HL-60 (cell line): Measurements from ENCODE around the gene HRAS.

ENCODE experiments used
- DNase-seq, 2 experiments: peaks; one replicate each; pipeline ENCODE4 v3.0.0-alpha.2; 2010 to 2020; ENCODE audit warnings: low read depth in 1 of 2, low spot score in 1 of 2
- H3K27ac ChIP-seq: fragments of 250-450 bp; sonication (Bioruptor Pico); replicated peaks from 2 replicates; pipeline ENCODE4 v1.5.1; 2020; ENCODE audit warnings: mild to moderate bottlenecking, moderate library complexity
- H3K27me3 ChIP-seq: fragments of 250-450 bp; sonication (Bioruptor Pico); 2 replicates; pipeline ENCODE4 v1.5.1; 2021; ENCODE audit warnings: mild to moderate bottlenecking, moderate library complexity; ENCODE audit not compliant: insufficient read depth, poor library complexity, severe bottlenecking
- H3K4me3 ChIP-seq: replicated peaks from 2 replicates; pipeline ENCODE4 v1.5.1; 2011; ENCODE audit warnings: mild to moderate bottlenecking, control low read depth, low read length; ENCODE audit not compliant: insufficient read depth
- GABPA ChIP-seq: IDR thresholded peaks from 2 replicates; pipeline ENCODE4 v1.6.1; 2012; ENCODE audit warnings: low read depth
- POLR2AphosphoS5 ChIP-seq: IDR thresholded peaks from 2 replicates; pipeline ENCODE4 v1.6.1; 2012; ENCODE audit warnings: low read depth
- SPI1 ChIP-seq: IDR thresholded peaks from 2 replicates; pipeline ENCODE4 v1.6.1; 2012; ENCODE audit warnings: low read depth, mild to moderate bottlenecking, borderline replicate concordance
- TF ChIP-seq, protein P1 (sequence below): IDR thresholded peaks from 2 replicates; pipeline ENCODE4 v1.6.1; 2012; ENCODE audit warnings: low read depth; ENCODE audit not compliant: insufficient replicate concordance
- TF ChIP-seq, protein P2 (sequence below): IDR thresholded peaks from one replicate; pipeline ENCODE4 v1.5.1; 2011; ENCODE audit warnings: low read length, control low read depth, inconsistent platforms; ENCODE audit not compliant: insufficient read depth

The HRAS gene

DNA sequence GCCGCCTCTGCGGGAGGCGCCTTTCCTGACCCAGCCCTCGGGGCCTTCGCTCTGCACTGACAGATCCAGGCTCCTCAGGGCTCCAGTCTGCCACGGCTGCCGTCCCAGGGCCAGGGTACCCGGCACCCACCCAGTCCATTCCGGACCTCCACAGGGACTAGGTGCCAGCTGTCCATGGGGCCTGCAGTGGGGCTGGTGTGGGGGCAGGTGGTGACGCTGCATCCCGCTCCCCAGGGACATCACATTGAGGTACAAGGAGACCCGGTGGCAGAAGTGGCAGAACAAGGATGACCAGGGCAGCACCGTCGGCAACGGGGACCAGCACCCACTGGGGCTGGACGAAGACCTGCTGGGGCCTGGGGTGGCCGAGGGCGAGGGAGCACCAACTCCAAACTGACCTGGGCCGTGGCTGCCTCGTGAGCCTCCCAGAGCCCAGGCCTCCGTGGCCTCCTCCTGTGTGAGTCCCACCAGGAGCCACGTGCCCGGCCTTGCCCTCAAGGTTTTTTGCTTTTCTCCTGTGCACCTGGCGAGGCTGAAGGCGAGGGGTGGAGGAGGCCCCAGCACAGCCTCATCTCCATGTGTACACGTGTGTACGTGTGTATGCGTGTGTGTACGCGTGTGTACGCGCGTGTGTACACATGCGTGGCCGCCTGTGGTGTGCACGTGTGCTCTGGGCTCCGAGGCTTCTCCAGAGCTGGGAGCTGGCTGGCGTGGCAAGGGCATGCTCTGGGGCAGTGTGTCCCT, 45.0 kb downstream of the HRAS start:
- no peaks in the 10 kb centered on the region for H3K27me3 ChIP-seq
- no peak for DNase-seq
- TF ChIP-seq POLR2AphosphoS5 (no peak), GABPA (no peak), SPI1 (no peak)
- TF ChIP-seq, protein P1, sequence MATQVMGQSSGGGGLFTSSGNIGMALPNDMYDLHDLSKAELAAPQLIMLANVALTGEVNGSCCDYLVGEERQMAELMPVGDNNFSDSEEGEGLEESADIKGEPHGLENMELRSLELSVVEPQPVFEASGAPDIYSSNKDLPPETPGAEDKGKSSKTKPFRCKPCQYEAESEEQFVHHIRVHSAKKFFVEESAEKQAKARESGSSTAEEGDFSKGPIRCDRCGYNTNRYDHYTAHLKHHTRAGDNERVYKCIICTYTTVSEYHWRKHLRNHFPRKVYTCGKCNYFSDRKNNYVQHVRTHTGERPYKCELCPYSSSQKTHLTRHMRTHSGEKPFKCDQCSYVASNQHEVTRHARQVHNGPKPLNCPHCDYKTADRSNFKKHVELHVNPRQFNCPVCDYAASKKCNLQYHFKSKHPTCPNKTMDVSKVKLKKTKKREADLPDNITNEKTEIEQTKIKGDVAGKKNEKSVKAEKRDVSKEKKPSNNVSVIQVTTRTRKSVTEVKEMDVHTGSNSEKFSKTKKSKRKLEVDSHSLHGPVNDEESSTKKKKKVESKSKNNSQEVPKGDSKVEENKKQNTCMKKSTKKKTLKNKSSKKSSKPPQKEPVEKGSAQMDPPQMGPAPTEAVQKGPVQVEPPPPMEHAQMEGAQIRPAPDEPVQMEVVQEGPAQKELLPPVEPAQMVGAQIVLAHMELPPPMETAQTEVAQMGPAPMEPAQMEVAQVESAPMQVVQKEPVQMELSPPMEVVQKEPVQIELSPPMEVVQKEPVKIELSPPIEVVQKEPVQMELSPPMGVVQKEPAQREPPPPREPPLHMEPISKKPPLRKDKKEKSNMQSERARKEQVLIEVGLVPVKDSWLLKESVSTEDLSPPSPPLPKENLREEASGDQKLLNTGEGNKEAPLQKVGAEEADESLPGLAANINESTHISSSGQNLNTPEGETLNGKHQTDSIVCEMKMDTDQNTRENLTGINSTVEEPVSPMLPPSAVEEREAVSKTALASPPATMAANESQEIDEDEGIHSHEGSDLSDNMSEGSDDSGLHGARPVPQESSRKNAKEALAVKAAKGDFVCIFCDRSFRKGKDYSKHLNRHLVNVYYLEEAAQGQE = no peak
- TF ChIP-seq, protein P2, sequence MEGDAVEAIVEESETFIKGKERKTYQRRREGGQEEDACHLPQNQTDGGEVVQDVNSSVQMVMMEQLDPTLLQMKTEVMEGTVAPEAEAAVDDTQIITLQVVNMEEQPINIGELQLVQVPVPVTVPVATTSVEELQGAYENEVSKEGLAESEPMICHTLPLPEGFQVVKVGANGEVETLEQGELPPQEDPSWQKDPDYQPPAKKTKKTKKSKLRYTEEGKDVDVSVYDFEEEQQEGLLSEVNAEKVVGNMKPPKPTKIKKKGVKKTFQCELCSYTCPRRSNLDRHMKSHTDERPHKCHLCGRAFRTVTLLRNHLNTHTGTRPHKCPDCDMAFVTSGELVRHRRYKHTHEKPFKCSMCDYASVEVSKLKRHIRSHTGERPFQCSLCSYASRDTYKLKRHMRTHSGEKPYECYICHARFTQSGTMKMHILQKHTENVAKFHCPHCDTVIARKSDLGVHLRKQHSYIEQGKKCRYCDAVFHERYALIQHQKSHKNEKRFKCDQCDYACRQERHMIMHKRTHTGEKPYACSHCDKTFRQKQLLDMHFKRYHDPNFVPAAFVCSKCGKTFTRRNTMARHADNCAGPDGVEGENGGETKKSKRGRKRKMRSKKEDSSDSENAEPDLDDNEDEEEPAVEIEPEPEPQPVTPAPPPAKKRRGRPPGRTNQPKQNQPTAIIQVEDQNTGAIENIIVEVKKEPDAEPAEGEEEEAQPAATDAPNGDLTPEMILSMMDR = no peak

DNA sequence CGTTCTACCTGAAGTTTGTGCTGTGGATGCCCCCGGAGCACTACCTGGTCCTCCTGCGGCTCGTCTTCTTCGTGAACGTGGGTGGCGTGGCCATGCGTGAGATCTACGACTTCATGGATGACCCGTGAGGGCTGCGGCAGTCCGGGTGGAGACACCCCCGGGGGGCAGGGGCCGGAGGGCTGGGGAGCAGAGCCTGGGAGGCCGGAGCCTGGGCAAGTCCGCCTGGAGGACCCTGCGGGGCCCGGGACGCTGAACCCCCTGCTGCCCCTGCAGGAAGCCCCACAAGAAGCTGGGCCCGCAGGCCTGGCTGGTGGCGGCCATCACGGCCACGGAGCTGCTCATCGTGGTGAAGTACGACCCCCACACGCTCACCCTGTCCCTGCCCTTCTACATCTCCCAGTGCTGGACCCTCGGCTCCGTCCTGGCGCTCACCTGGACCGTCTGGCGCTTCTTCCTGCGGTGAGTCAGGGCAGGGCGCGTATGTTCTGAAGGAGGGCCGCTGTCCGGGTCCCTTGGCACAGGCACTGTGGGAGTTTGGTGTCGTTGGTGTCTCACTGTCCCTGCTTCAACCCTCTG, 45.7 kb downstream of the HRAS start:
- H3K27me3 ChIP-seq = no peaks in the 10 kb centered on the region
- no peak for TF ChIP-seq POLR2AphosphoS5
- TF ChIP-seq, protein P1 = no peak
- TF ChIP-seq GABPA = no peak
- TF ChIP-seq SPI1 = no peak
- TF ChIP-seq, protein P2 = no peak
- no peak for DNase-seq
- H3K4me3 ChIP-seq = no peak overlapping the region
- no peak overlapping the region for H3K27ac ChIP-seq

More for the DNA sequence above, 45.0 kb downstream of the HRAS start:
- no peak overlapping the region for H3K4me3 ChIP-seq
- H3K27ac ChIP-seq = no peak overlapping the region

DNA sequence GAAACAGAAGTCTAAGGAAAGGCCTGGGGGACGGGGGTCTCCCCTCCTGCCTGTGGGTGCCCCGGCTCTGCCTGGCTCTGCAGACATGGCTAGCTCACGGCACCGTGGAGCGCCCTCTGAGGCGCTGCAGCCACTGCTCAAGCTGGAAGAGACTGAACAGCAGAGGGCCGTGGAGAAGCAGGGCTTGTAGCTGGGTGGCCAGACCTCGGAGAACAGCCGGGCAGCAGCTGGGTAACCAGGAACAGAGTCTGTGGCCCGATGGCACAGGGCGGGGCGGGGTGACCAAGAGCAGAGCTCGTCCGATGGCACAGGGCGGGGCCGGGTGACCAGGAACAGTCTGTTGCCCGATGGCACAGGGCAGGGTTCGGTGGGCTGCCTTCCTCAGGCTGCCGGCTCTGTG, 46.4 kb downstream of the HRAS start:
- Histone ChIP-seq H3K27me3 (no peaks in the 10 kb centered on the region), H3K4me3 (no peak overlapping the region), H3K27ac (no peak overlapping the region)
- no peak for DNase-seq
- no peak for TF ChIP-seq POLR2AphosphoS5
- TF ChIP-seq, protein P2 = no peak
- no peak for TF ChIP-seq GABPA
- TF ChIP-seq, protein P1 = no peak
- TF ChIP-seq SPI1 = no peak
